ENCODE data around the gene VPS26A.

The VPS26A gene

GRCh38 chr10:69123747-69124562 lies at the start of gene VPS26A:
TSS of gene VPS26A (plus strand) at chr10:69124178. CDS start at chr10:69124278, 100 bp downstream.
- DNase-seq, result peak; percentile 75

GRCh38 chr10:69074532-69074931 lies 49.4 kb upstream of the VPS26A start:
- DNase-seq, result no peak

GRCh38 chr10:69075431-69075830 lies 48.5 kb upstream of the VPS26A start:
- no peak for DNase-seq

- DNase-seq, result no peak
These were observed 45.7 kb upstream of the VPS26A start for GRCh38 chr10:69078311-69078710.

- no peak for DNase-seq
These were observed 43.8 kb upstream of the VPS26A start for GRCh38 chr10:69080226-69080625.

GRCh38 chr10:69086001-69086509 lies 37.9 kb upstream of the VPS26A start:
- DNase-seq, result no peak

- DNase-seq, result no peak
These were observed 36.1 kb upstream of the VPS26A start, which contains the start of gene SRGN for GRCh38 chr10:69087590-69088470. TSS of gene SRGN (plus strand) at chr10:69088103. CDS start at chr10:69088158, 55 bp downstream.

- DNase-seq, result no peak
These were observed 35.6 kb upstream of the VPS26A start for GRCh38 chr10:69088471-69088769.

- DNase-seq, result no peak
These were observed 35.0 kb upstream of the VPS26A start for GRCh38 chr10:69088801-69089501.

- DNase-seq, result no peak
These were observed 34.1 kb upstream of the VPS26A start for GRCh38 chr10:69089638-69090599.

- no peak for DNase-seq
These were observed 33.3 kb upstream of the VPS26A start for GRCh38 chr10:69090685-69091084.

GRCh38 chr10:69091143-69091651 lies 32.8 kb upstream of the VPS26A start:
- no peak for DNase-seq

GRCh38 chr10:69092959-69093850 lies 30.8 kb upstream of the VPS26A start:
- DNase-seq, result peak; percentile 64

GRCh38 chr10:69093933-69094332 lies 30.0 kb upstream of the VPS26A start:
- no peak for DNase-seq

- DNase-seq, result no peak
These were observed 27.9 kb upstream of the VPS26A start for GRCh38 chr10:69096045-69096444.

GRCh38 chr10:69097729-69098128 lies 26.2 kb upstream of the VPS26A start:
- no peak for DNase-seq

GRCh38 chr10:69100136-69100872 lies 23.7 kb upstream of the VPS26A start:
- no peak for DNase-seq

- DNase-seq, result no peak
These were observed 22.4 kb upstream of the VPS26A start for GRCh38 chr10:69101451-69102095.

- no peak for DNase-seq
These were observed 21.5 kb upstream of the VPS26A start for GRCh38 chr10:69102440-69102839.
